ENCODE measurements around the gene SAT1.

SAT1 gene

GRCh38 chrX:23811108-23811651 lies 28.2 kb downstream of the SAT1 start:
- DNase-seq (ENCODE audit: low spot score) = no peak

- no peak for DNase-seq (ENCODE audit: low spot score)
Observed at GRCh38 chrX:23811656-23812055, 28.7 kb downstream of the SAT1 start.

GRCh38 chrX:23813808-23814207 lies 30.8 kb downstream of the SAT1 start:
- no peak for DNase-seq (ENCODE audit: low spot score)

GRCh38 chrX:23815376-23815775 lies 32.4 kb downstream of the SAT1 start:
- DNase-seq (ENCODE audit: low spot score) = no peak

- DNase-seq (ENCODE audit: low spot score) = no peak
Observed at GRCh38 chrX:23816179-23816578, 33.2 kb downstream of the SAT1 start.

GRCh38 chrX:23817979-23818336 lies 35.0 kb downstream of the SAT1 start:
- no peak for DNase-seq (ENCODE audit: low spot score)

- no peak for DNase-seq (ENCODE audit: low spot score)
Observed at GRCh38 chrX:23819385-23820234, 36.6 kb downstream of the SAT1 start.

GRCh38 chrX:23820235-23820782 lies 37.3 kb downstream of the SAT1 start:
- peak; percentile 56 for DNase-seq (ENCODE audit: low spot score)

- no peak for DNase-seq (ENCODE audit: low spot score)
Observed at GRCh38 chrX:23821847-23822246, 38.9 kb downstream of the SAT1 start.

GRCh38 chrX:23822397-23822796 lies 39.4 kb downstream of the SAT1 start:
- DNase-seq (ENCODE audit: low spot score) = peak; percentile 63

- no peak for DNase-seq (ENCODE audit: low spot score)
Observed at GRCh38 chrX:23822841-23823240, 39.9 kb downstream of the SAT1 start.

GRCh38 chrX:23825675-23826074 lies 42.7 kb downstream of the SAT1 start:
- no peak for DNase-seq (ENCODE audit: low spot score)

GRCh38 chrX:23826216-23826615 lies 43.2 kb downstream of the SAT1 start:
- DNase-seq (ENCODE audit: low spot score) = no peak

- no peak for DNase-seq (ENCODE audit: low spot score)
Observed at GRCh38 chrX:23826653-23827052, 43.7 kb downstream of the SAT1 start.

GRCh38 chrX:23828881-23829280 lies 45.9 kb downstream of the SAT1 start:
- DNase-seq (ENCODE audit: low spot score) = no peak

GRCh38 chrX:23832721-23833120 lies 49.7 kb downstream of the SAT1 start:
- DNase-seq (ENCODE audit: low spot score) = no peak
